ENCODE measurements around the gene CAND2.

CAND2 gene

GRCh38 chr3:12807601-12808359 is 11.3 kb downstream of the CAND2 start:
- no peak for DNase-seq

GRCh38 chr3:12808587-12808986 is 12.1 kb downstream of the CAND2 start:
- no peak for DNase-seq

GRCh38 chr3:12809001-12809400 is 12.5 kb downstream of the CAND2 start:
- no peak for DNase-seq

- DNase-seq, result no peak
Observed at GRCh38 chr3:12809435-12809834, 13.0 kb downstream of the CAND2 start.

GRCh38 chr3:12810013-12810780 is 13.7 kb downstream of the CAND2 start:
- DNase-seq, result peak; percentile 84 to 93 (median 85)

- no peak for DNase-seq
Observed at GRCh38 chr3:12810961-12811360, 14.5 kb downstream of the CAND2 start.

- no peak for DNase-seq
Observed at GRCh38 chr3:12812812-12813211, 16.3 kb downstream of the CAND2 start.

GRCh38 chr3:12813967-12814366 is 17.5 kb downstream of the CAND2 start:
- no peak for DNase-seq

GRCh38 chr3:12815078-12815477 is 18.6 kb downstream of the CAND2 start:
- DNase-seq, result no peak

GRCh38 chr3:12815719-12816118 is 19.2 kb downstream of the CAND2 start:
- DNase-seq, result no peak

- DNase-seq, result no peak
Observed at GRCh38 chr3:12816521-12817342, 20.3 kb downstream of the CAND2 start.

GRCh38 chr3:12817343-12817710 is 20.8 kb downstream of the CAND2 start:
- DNase-seq, result no peak

GRCh38 chr3:12818273-12818672 is 21.8 kb downstream of the CAND2 start:
- no peak for DNase-seq

- DNase-seq, result no peak
Observed at GRCh38 chr3:12818773-12819172, 22.3 kb downstream of the CAND2 start.

GRCh38 chr3:12822725-12823373 is 26.4 kb downstream of the CAND2 start:
- no peak for DNase-seq

- no peak for DNase-seq
Observed at GRCh38 chr3:12824299-12824698, 27.8 kb downstream of the CAND2 start.

- DNase-seq, result no peak
Observed at GRCh38 chr3:12825156-12825555, 28.7 kb downstream of the CAND2 start.

GRCh38 chr3:12828751-12829150 is 32.3 kb downstream of the CAND2 start:
- DNase-seq, result no peak

GRCh38 chr3:12829404-12829803 is 32.9 kb downstream of the CAND2 start:
- DNase-seq, result no peak

- no peak for DNase-seq
Observed at GRCh38 chr3:12829886-12830784, 33.7 kb downstream of the CAND2 start.

GRCh38 chr3:12830785-12831156 is 34.3 kb downstream of the CAND2 start:
- no peak for DNase-seq

- DNase-seq, result peak in 1 of 3 experiments; percentile 32
Observed at GRCh38 chr3:12831301-12831866, 34.9 kb downstream of the CAND2 start.

Measured in NCI-H1417 (cell line).